Measurements from ENCODE around the gene CCDC182. TPM values are rescaled to one million over a fixed set of nuclear protein-coding genes. Genes with fewer than 3 reads are reported as not detected.

Gene CCDC182
- total RNA-seq (not detected), polyA plus RNA-seq (not detected)
- long read RNA-seq, donor 1, result 0 reads
- long read RNA-seq, donor 2, result 0 reads

- intact Hi-C loops (cut with DNase I; ENCODE audit: low total_unique reads), result loop anchor here (5.0 kb wide), 3 partner anchors 148 to 613 kb away; no protein-coding TSS in a partner anchor
- Histone ChIP-seq H3K36me3 (no peaks in the 10 kb centered on the region), H3K27me3 (replicated peaks in 1 of 7) (no peaks in the 10 kb centered on the region), H3K4me1 (peaks cover 0 to 21% (median 10%) of the 10 kb centered on the region in 6 donors), H3K27ac (no peak within 1 kb of the TSS), H3K4me3 (no peak within 1 kb of the TSS), H3K9me3 (no peaks in the 10 kb centered on the region)
- TF ChIP-seq POLR2A (IDR thresholded peaks at IDR 0.05) (no peak), POLR2AphosphoS5 (IDR thresholded peaks at IDR 0.05) (no peak), CTCF (IDR thresholded peaks at IDR 0.05 in 8 of 11, conservative IDR thresholded peaks at IDR 0.05 in 3 of 11) (no peak)
- no peak for DNase-seq
- WGBS, 5 donors, result 48 to 75% (median 55%) methylated on average over 4 of the region's 4 CpGs
Measured at GRCh38 chr17:57745242-57745641, at the start of gene CCDC182. TSS of gene CCDC182 (minus strand) at chr17:57745299. CDS start at chr17:57745272, 27 bp downstream.

GRCh38 chr17:57794841-57795240 lies 49.7 kb upstream of the CCDC182 start:
- 49 to 73% (median 53%) methylated on average over 2 of the region's 2 CpGs for WGBS, 5 donors
- intact Hi-C loops (cut with DNase I; ENCODE audit: low total_unique reads), result no loop called here

GRCh38 chr17:57788725-57789124 lies 43.6 kb upstream of the CCDC182 start:
- H3K4me1 ChIP-seq, result peaks cover 0 to 6% (median under 1%) of the 10 kb centered on the region in 6 donors
- 62 to 78% (median 67%) methylated on average over 4 of the region's 4 CpGs for WGBS, 5 donors
- H3K36me3 ChIP-seq, result no peaks in the 10 kb centered on the region
- H3K4me3 ChIP-seq, result no peak overlapping the region
- no peak for DNase-seq
- H3K27me3 ChIP-seq (replicated peaks in 1 of 7), result peaks cover 0 to 23% (median 0%) of the 10 kb centered on the region in 7 donors
- no peaks in the 10 kb centered on the region for H3K9me3 ChIP-seq
- H3K27ac ChIP-seq, result no peak overlapping the region
- intact Hi-C loops (cut with DNase I; ENCODE audit: low total_unique reads), result no loop called here
- TF ChIP-seq POLR2AphosphoS5 (IDR thresholded peaks at IDR 0.05), result no peak
- TF ChIP-seq POLR2A (IDR thresholded peaks at IDR 0.05), result no peak
- no peak for TF ChIP-seq CTCF (IDR thresholded peaks at IDR 0.05 in 8 of 11, conservative IDR thresholded peaks at IDR 0.05 in 3 of 11)

More at GRCh38 chr17:57794841-57795240, 49.7 kb upstream of the CCDC182 start:
- Histone ChIP-seq H3K27ac (no peak overlapping the region), H3K4me3 (no peak overlapping the region), H3K27me3 (replicated peaks in 1 of 7) (no peaks in the 10 kb centered on the region), H3K9me3 (no peaks in the 10 kb centered on the region), H3K4me1 (no peaks in the 10 kb centered on the region), H3K36me3 (no peaks in the 10 kb centered on the region)
- TF ChIP-seq CTCF (IDR thresholded peaks at IDR 0.05 in 8 of 11, conservative IDR thresholded peaks at IDR 0.05 in 3 of 11) (no peak), POLR2A (IDR thresholded peaks at IDR 0.05) (no peak), POLR2AphosphoS5 (IDR thresholded peaks at IDR 0.05) (no peak)
- no peak for DNase-seq

GRCh38 chr17:57785022-57785421 lies 39.9 kb upstream of the CCDC182 start:
- intact Hi-C loops (cut with DNase I; ENCODE audit: low total_unique reads), result no loop called here
- Histone ChIP-seq H3K4me3 (no peak overlapping the region), H3K9me3 (no peaks in the 10 kb centered on the region), H3K27ac (peak overlapping the region in 7 of 8 donors; percentile 10 to 71 (median 64)), H3K4me1 (peaks cover 0 to 28% (median 18%) of the 10 kb centered on the region in 6 donors), H3K27me3 (replicated peaks in 1 of 7) (peaks cover 0 to 48% (median 0%) of the 10 kb centered on the region in 7 donors), H3K36me3 (no peaks in the 10 kb centered on the region)
- TF ChIP-seq POLR2AphosphoS5 (IDR thresholded peaks at IDR 0.05) (peak in 2 of 3 donors; percentile 63 to 71), CTCF (IDR thresholded peaks at IDR 0.05 in 8 of 11, conservative IDR thresholded peaks at IDR 0.05 in 3 of 11) (no peak), POLR2A (IDR thresholded peaks at IDR 0.05) (no peak)
- WGBS, 5 donors, result 71 to 82% (median 79%) methylated on average over 7 of the region's 7 CpGs
- DNase-seq, result no peak

Measured in spleen (tissue), 13 donors.